ENCODE measurements around the gene TBC1D5. TPM values are rescaled to one million over a fixed set of nuclear protein-coding genes. Genes with fewer than 3 reads are reported as not detected.

TBC1D5 gene
- total and polyA plus RNA-seq, 2 of the 8 experiments (the other 6 are each of a cell fraction or from before 2014, with no cell fraction given): 11.0 to 22.9 TPM

DNA sequence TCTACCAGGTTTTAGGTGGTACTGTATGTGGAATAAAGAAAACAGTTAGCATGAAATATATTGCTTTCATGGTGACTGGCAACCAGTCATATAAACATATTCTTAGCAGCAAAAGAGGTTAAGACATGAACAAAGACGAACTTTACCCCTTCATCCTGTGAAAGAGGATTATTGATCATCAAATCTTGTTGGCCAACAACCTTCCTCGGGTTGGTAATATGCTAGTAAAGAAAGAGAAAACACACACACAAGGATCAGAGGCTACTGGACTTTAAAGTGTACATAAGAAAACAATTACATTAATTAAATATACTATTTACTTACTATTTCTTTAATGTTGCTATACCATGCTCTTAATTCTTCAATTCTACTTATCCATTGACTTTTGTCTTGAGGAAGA is 337.9 kb downstream of the TBC1D5 start:
- H3K14ac ChIP-seq (ENCODE audit: insufficient read length): no peak overlapping the region
- 80% methylated on average over 2 of the region's 2 CpGs; no CpG with 5 or more reads in 1 of the 2 experiments for WGBS, 2 experiments (ENCODE audit: extremely low coverage in 1 of 2, insufficient coverage in 1 of 2, insufficient read length in 1 of 2, insufficient replicate concordance in 2 of 2, low coverage in 1 of 2, low lambda C conversion rate in 2 of 2, missing lambda C conversion rate in 1 of 2)
- H2BK120ac ChIP-seq (replicated peaks; ENCODE audit: low read depth, low read length): no peak overlapping the region
- H3K4me1 ChIP-seq (replicated peaks in 1 of 4; ENCODE audit: control insufficient read depth in 3 of 4, insufficient read depth in 4 of 4, low read length in 3 of 4): no peaks in the 10 kb centered on the region; a peak in 1 of 7 replicates
- no peak overlapping the region for H2AK5ac ChIP-seq (ENCODE audit: low read depth, low read length)
- H3K4me3 ChIP-seq (ENCODE audit: extremely low read depth in 1 of 4, insufficient read depth in 2 of 4, low read depth in 3 of 4, low read length in 4 of 4): no peak overlapping the region
- H3K9ac ChIP-seq (replicated peaks in 1 of 4; ENCODE audit: extremely low read depth in 1 of 4, low read depth in 3 of 4, low read length in 3 of 4): no peak overlapping the region
- no peak overlapping the region for H2BK12ac ChIP-seq (ENCODE audit: low read depth, low read length)
- H3K27ac ChIP-seq (ENCODE audit: low read depth, low read length): no peak overlapping the region
- no peak overlapping the region for H3K56ac ChIP-seq (replicated peaks; ENCODE audit: insufficient read length, low read depth, low read length)
- H3K9me3 ChIP-seq (ENCODE audit: insufficient read depth in 2 of 2, low read depth in 1 of 2, low read length in 1 of 2): no peaks in the 10 kb centered on the region
- no peak overlapping the region for H4K91ac ChIP-seq (replicated peaks; ENCODE audit: insufficient read length, low read length)
- FAIRE-seq: no peak
- H3K36me3 ChIP-seq (ENCODE audit: control insufficient read depth in 2 of 4, insufficient read depth in 4 of 4, low read length in 3 of 4): no peaks in the 10 kb centered on the region; a peak in 1 of 8 replicates
- H2AFZ ChIP-seq (ENCODE audit: low read length): no peak overlapping the region
- no peaks in the 10 kb centered on the region for H4K20me1 ChIP-seq (replicated peaks in 1 of 2; ENCODE audit: control insufficient read depth in 1 of 2, insufficient read depth in 2 of 2, low read length in 2 of 2)
- no peak overlapping the region for H4K8ac ChIP-seq (ENCODE audit: extremely low read depth, insufficient read depth, low read length)
- ChIA-PET CTCF (ENCODE audit: partially characterized antibody) (interaction anchor here (1.5 kb wide), 1 partner anchor 9 kb away, joined by 4 read pairs; no protein-coding TSS in a partner anchor), POLR2A (ENCODE audit: partially characterized antibody) (no interaction called here)
- H2BK5ac ChIP-seq (ENCODE audit: low read depth, low read length): no peak overlapping the region
- H3K18ac ChIP-seq (ENCODE audit: extremely low read depth, low read length): no peak overlapping the region
- no peak overlapping the region for H3K4ac ChIP-seq (replicated peaks; ENCODE audit: insufficient read length, low read depth, low read length)
- H3K27me3 ChIP-seq (replicated peaks in 1 of 4; ENCODE audit: control insufficient read depth in 3 of 4, extremely low read depth in 1 of 4, insufficient read depth in 3 of 4, low read length in 3 of 4): no peaks in the 10 kb centered on the region
- no peak overlapping the region for H3K4me2 ChIP-seq (ENCODE audit: insufficient read depth in 1 of 2, low read depth in 2 of 2, low read length in 2 of 2)
- H3K23ac ChIP-seq (ENCODE audit: insufficient read length): no peak overlapping the region
- no peak overlapping the region for H4K5ac ChIP-seq (ENCODE audit: insufficient read length, low read depth, low read length)
- no peak overlapping the region for H2BK15ac ChIP-seq (ENCODE audit: low read length)
- H2BK20ac ChIP-seq (ENCODE audit: low read length): no peak overlapping the region
- no peaks in the 10 kb centered on the region for H3K79me1 ChIP-seq (ENCODE audit: low read depth, low read length)
- no peak for DNase-seq (ENCODE audit: low read depth in 1 of 2, low spot score in 2 of 2)
- no peaks in the 10 kb centered on the region for H3K79me2 ChIP-seq (ENCODE audit: control insufficient read depth in 1 of 2, insufficient read depth in 2 of 2, low read length in 2 of 2)
- H3K23me2 ChIP-seq (ENCODE audit: low read depth, low read length): no peaks in the 10 kb centered on the region
- no peak for TF ChIP-seq KDM5A (IDR thresholded peaks at IDR 0.05; ENCODE audit: low read length)
- TF ChIP-seq RAD21 (IDR thresholded peaks at IDR 0.05 in 1 of 2, conservative IDR thresholded peaks at IDR 0.05 in 1 of 2; ENCODE audit: low read depth in 2 of 2, low read length in 2 of 2): no peak
- no peak for TF ChIP-seq SAP30 (IDR thresholded peaks at IDR 0.05; ENCODE audit: insufficient read depth, insufficient replicate concordance, low read length)
- TF ChIP-seq CTBP2 (IDR thresholded peaks at IDR 0.05; ENCODE audit: borderline replicate concordance, insufficient read depth, insufficient read length, low read length): no peak
- no peak for TF ChIP-seq PHF8 (conservative IDR thresholded peaks at IDR 0.05; ENCODE audit: low read depth, low read length)
- TF ChIP-seq SRF (IDR thresholded peaks at IDR 0.05; ENCODE audit: low read depth, low read length): no peak
- no peak for TF ChIP-seq RBBP5 (IDR thresholded peaks at IDR 0.05; ENCODE audit: borderline replicate concordance, low read depth, low read length)
- no peak for TF ChIP-seq EZH2 (IDR thresholded peaks at IDR 0.05; ENCODE audit: low read depth, low read length, severe bottlenecking)
- no peak for TF ChIP-seq TAF7 (optimal IDR thresholded peaks at IDR 0.05; ENCODE audit: borderline replicate concordance, low read depth, low read length)
- TF ChIP-seq SP1 (IDR thresholded peaks at IDR 0.05; ENCODE audit: low read depth, low read length): no peak
- no peak for TF ChIP-seq CREB1 (IDR thresholded peaks at IDR 0.05)
